K562 (cell line): ENCODE data around the gene LPGAT1. TPM values are rescaled to one million over a fixed set of nuclear protein-coding genes. Genes with fewer than 3 reads are reported as not detected.

Source experiments
- ATAC-seq: fragments of 200-7000 bp; cut with Tn5 transposase; 3 replicates; pipeline ENCODE4 v1.9.1; 2020; ENCODE audit warnings: moderate library complexity
- BruUV-seq: library from RNA; stranded (reverse); fragments of 400-500 nt; replicated peaks from 2 replicates; lab custom pipeline; 2021; lab: Mats Ljungman, UMichigan
- CTCF ChIA-PET: fragments of 300-600 bp; formaldehyde crosslinking; extraction: SDS; loops from one replicate; lab custom pipeline; 2021; ENCODE audit warnings: low intra/inter-chr PET ratio; lab: Yijun Ruan, JAX
- POLR2A ChIA-PET: fragments of 300-600, 350-650 bp; sonication (Branson Sonifier 250); formaldehyde crosslinking; extraction: SDS; loops from one replicate; lab custom pipeline; 2021; ENCODE audit warnings: antibody characterized with exemption, inconsistent platforms; lab: Yijun Ruan, JAX
- DNase-seq, 4 experiments: peaks; one replicate each; pipeline versions ENCODE4 v3.0.0 to v3.0.0-alpha.2; 2011 to 2018; ENCODE audit warnings: low spot score in 3 of 4, mixed read lengths in 3 of 4; ENCODE audit errors: extremely low read depth in 1 of 4
- FAIRE-seq: peaks from 2 replicates; lab custom pipeline; 2011; peaks lifted over from hg19 to GRCh38; lab: Jason Lieb, UNC
- H2AFZ ChIP-seq: 2 replicates; pipeline ENCODE4 v1.6.0; 2011; ENCODE audit warnings: low read depth, low read length, control low read depth, inconsistent platforms
- H3K27ac ChIP-seq: fragments of 200-600 bp; 3 replicates; pipeline ENCODE4 v1.8.0; 2011; ENCODE audit warnings: low read depth, mild to moderate bottlenecking, control low read depth, inconsistent platforms, low read length, moderate library complexity, mixed read lengths; ENCODE audit errors: extremely low read depth
- H3K27me3 ChIP-seq, 2 experiments: fragments of 300-600 bp in 1 of 2; 2 replicates in 1 of 2; 3 replicates in 1 of 2; pipeline versions ENCODE4 v1.6.0 to v1.8.0; 2011; ENCODE audit warnings: inconsistent platforms in 2 of 2, low read length in 2 of 2, mild to moderate bottlenecking in 1 of 2, mixed read lengths in 1 of 2, moderate library complexity in 1 of 2; ENCODE audit not compliant: control insufficient read depth in 2 of 2, insufficient read depth in 2 of 2
- H3K36me3 ChIP-seq: fragments of 300-600 bp; 3 replicates; pipeline ENCODE4 v1.8.0; 2011; ENCODE audit warnings: mild to moderate bottlenecking, low read length, inconsistent platforms; ENCODE audit not compliant: control insufficient read depth, insufficient read depth
- H3K4me1 ChIP-seq, 2 experiments: fragments of 200-600 bp in 1 of 2; replicated peaks in 1 of 2; 2 replicates in 1 of 2; 3 replicates in 1 of 2; pipeline versions ENCODE4 v1.5.1 to v1.8.0; 2011; ENCODE audit warnings: inconsistent platforms in 2 of 2, low read length in 2 of 2, mild to moderate bottlenecking in 1 of 2, mixed read lengths in 1 of 2, moderate library complexity in 1 of 2; ENCODE audit not compliant: control insufficient read depth in 2 of 2, insufficient read depth in 2 of 2
- H3K4me2 ChIP-seq: 2 replicates; pipeline ENCODE4 v1.6.1; 2011; ENCODE audit warnings: low read length, control low read depth, inconsistent platforms, mixed read lengths; ENCODE audit not compliant: insufficient read depth
- H3K4me3 ChIP-seq: fragments of 200-600 bp; sonication (generic), shearing (Covaris generic); 2 replicates; pipeline ENCODE4 v1.5.1; 2016; ENCODE audit warnings: control low read depth, inconsistent platforms
- H3K79me2 ChIP-seq: fragments of 200-600 bp; 3 replicates; pipeline ENCODE4 v1.8.0; 2011; ENCODE audit warnings: low read length, inconsistent platforms; ENCODE audit not compliant: control insufficient read depth, insufficient read depth
- H3K9ac ChIP-seq, 2 experiments: 2 replicates each; pipeline versions ENCODE4 v1.6.0 to v1.6.1; 2011; ENCODE audit warnings: low read depth in 2 of 2, low read length in 2 of 2, control low read depth in 1 of 2, inconsistent platforms in 1 of 2, mild to moderate bottlenecking in 1 of 2, mixed read lengths in 1 of 2; ENCODE audit not compliant: insufficient read depth in 1 of 2
- H3K9me1 ChIP-seq: one replicate; pipeline ENCODE4 v1.6.0; 2011; ENCODE audit warnings: inconsistent platforms, mild to moderate bottlenecking, low read length, moderate library complexity; ENCODE audit not compliant: control insufficient read depth, insufficient read depth
- H3K9me3 ChIP-seq: replicated peaks from 2 replicates; pipeline ENCODE4 v1.5.1; 2011; ENCODE audit warnings: low read depth, low read length, inconsistent platforms; ENCODE audit not compliant: control insufficient read depth, insufficient read depth
- H4K20me1 ChIP-seq: replicated peaks from 2 replicates; pipeline ENCODE4 v1.6.1; 2011; ENCODE audit warnings: low read length, inconsistent platforms, mixed read lengths; ENCODE audit not compliant: control insufficient read depth, insufficient read depth
- ATF7 ChIP-seq: fragments of 450-650 bp; IDR thresholded peaks from 2 replicates; pipeline ENCODE4 v1.7.1; 2014; ENCODE audit warnings: mild to moderate bottlenecking, moderate library complexity
- WGBS: fragments of 100-300 bp; shearing (Covaris generic); methylation state at CpG from one replicate; pipeline ENCODE4 v1.1.6; 2016; ENCODE audit warnings: low coverage, mixed read lengths; ENCODE audit not compliant: insufficient coverage; ENCODE audit errors: missing lambda C conversion rate; 5-methylcytosine and 5-hydroxymethylcytosine counted together
- in situ Hi-C: fragments of 300-500 bp; cut with MboI; formaldehyde crosslinking; loops from 4 replicates; pipeline ENCODE4 v1.15.0; 2018; ENCODE audit warnings: inconsistent platforms, mixed read lengths
- intact Hi-C: fragments of 100-400 bp; cut with micrococcal nuclease; formaldehyde crosslinking; loops from 2 replicates; pipeline ENCODE4 v1.14.2; 2022
- polyA plus RNA-seq, 8 experiments: library from polyadenylated mRNA; depleted of rRNA in 4 of 8; stranded (reverse) in 5 of 8; unstranded in 3 of 8; fragments of >200 nt; fragmentation: Nextera tagmentation in 2 of 8; fragmentation: Illumina TruSeq in 1 of 8; extraction: Ambion mirVana in 2 of 8; extraction: Trizol in 1 of 8; gene quantifications; 2 replicates each; pipeline versions ENCODE4 v1.2.1 to v1.2.3, GENCODE V29; 2011 to 2014; ENCODE audit warnings: inconsistent platforms in 1 of 8, missing spikeins in 1 of 8
- total RNA-seq, 7 experiments: library from RNA; depleted of rRNA in 6 of 7; stranded (reverse); fragments of >200 nt in 6 of 7; fragmentation: Illumina TruSeq in 2 of 7; extraction: Trizol in 2 of 7; gene quantifications; 2 replicates each; pipeline versions ENCODE4 v1.2.1 to v1.2.3, GENCODE V29; 2011 to 2021; ENCODE audit warnings: low replicate concordance in 1 of 7
- TF ChIP-seq, protein P1 (sequence below): sonication (generic); formaldehyde crosslinking; IDR thresholded peaks from 2 replicates; pipeline ENCODE4 v1.9.0; 2022; ENCODE audit warnings: mild to moderate bottlenecking, missing genetic modification reagents

Gene LPGAT1
- total and polyA plus RNA-seq, 9 of the 15 experiments (the other 6 are each of a cell fraction or from before 2014, with no cell fraction given): 5.7 to 31.4 (median 16.3) TPM

DNA sequence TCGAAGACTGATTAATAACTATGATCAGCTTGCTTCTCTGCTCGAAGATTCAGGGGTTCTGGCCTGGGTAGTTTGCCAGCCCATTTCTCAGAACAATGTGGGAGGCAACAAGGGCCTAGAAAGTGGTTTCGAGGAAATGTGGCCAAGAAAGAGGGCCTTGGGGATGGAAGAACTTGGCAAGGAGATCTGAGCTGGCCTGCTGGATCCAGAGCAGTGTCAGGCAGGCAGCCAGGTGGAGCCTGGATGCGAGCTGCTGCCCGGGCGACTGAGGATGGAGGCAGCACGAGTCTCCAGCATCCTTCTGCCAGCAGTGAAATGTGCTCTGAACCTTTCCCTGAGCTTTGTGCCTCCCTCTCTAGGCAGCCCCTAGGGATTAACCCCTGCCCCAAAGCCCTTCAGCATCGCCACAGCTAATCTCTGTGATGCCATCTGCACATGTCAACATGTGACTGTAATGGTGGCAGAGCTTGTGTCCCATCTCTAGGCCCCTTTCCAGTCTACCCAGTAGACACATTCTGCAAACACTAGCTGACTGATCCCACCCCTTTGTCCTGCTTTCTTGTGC is 94.1 kb downstream of the LPGAT1 start:
- POLR2A ChIA-PET: interaction anchor here (0.6 to 4.3 kb wide), 7 partner anchors 9 to 64 kb away, joined by 3 to 35 read pairs (median 4); no protein-coding TSS in a partner anchor
- no peak overlapping the region for H3K27ac ChIP-seq
- no peak overlapping the region for H3K4me3 ChIP-seq
- in situ Hi-C loops (no loop called here), intact Hi-C loops (no loop called here)
- H2AFZ ChIP-seq: peak overlapping the region; percentile 76
- no peak for DNase-seq
- no peaks in the 10 kb centered on the region for H3K27me3 ChIP-seq
- H3K9me3 ChIP-seq: no peaks in the 10 kb centered on the region
- WGBS: 64% methylated on average over 8 of the region's 8 CpGs
- TF ChIP-seq ATF7: no peak
- TF ChIP-seq, protein P1, sequence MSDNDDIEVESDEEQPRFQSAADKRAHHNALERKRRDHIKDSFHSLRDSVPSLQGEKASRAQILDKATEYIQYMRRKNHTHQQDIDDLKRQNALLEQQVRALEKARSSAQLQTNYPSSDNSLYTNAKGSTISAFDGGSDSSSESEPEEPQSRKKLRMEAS: 0 out of 2 replicates have a peak, but pooled peaks have one; percentile 6
- no peaks in the 10 kb centered on the region for H3K79me2 ChIP-seq
- H4K20me1 ChIP-seq: no peaks in the 10 kb centered on the region
- peaks cover 15 to 28% of the 10 kb centered on the region in 2 experiments for H3K4me1 ChIP-seq
- no TSS peak for BruUV-seq
- ATAC-seq: no peak
- no peaks in the 10 kb centered on the region for H3K36me3 ChIP-seq
- no peak for FAIRE-seq
- H3K9ac ChIP-seq: no peak overlapping the region
- no peaks in the 10 kb centered on the region for H3K9me1 ChIP-seq
- H3K4me2 ChIP-seq: no peak overlapping the region; the same call in 1 of the 2 replicates
- CTCF ChIA-PET: no interaction called here
